ENCODE results near the gene RORC.
A peak's percentile ranks its signal among the peaks of the same experiment; 100 is the strongest.

Gene RORC

DNA sequence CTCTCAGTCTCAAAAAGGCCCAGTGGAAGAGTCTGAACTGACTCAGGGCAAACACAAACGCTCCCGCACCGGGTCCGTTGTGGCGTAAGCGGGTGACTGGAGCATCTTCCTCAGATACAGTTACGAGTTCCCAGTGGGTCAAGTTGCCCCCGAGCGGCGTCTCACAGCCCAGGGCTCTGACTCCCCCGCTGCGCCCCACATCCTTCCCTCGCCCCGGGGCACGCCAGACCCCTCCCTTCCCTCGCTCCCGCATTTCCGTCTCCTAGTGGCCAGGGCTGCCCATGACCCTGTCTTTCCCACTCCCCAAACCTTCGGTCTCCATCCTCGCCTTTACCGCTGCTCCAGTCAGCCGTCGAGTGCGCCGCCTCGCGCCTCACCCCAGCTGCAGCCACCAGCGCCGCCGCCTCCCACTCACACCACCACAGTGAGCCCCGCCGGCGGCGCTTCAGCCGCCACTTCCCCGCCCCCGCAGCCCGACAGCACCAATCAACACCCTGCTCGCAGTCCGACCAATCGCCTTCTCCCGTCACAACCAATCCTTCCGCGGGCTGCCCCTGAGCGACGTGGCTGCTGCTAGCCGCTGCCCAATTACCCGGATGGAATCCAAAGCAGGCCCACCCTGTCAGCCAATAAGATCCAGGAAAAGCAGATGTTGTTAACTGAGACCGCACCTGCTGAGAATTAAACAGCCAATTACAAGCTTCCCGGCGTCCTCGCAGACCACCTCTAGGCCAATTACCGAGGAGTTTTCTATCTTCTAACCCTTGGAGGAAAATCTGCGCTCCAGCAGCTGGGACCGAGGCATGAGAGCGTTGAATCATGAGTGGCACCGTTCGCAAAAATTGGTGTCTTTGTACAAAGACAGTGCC, 41.3 kb downstream of the RORC start, which contains the start of gene TDRKH:
Gene TDRKH, minus strand, starts transcription at position 430 of the 869 bp plus-strand sequence. CDS start 7,478 bp downstream, outside the sequence.
- Histone ChIP-seq H2AFZ (ENCODE audit: low read length) (peak within 1 kb of the TSS; percentile 86), H3K9ac (ENCODE audit: low read length) (peak within 1 kb of the TSS; percentile 54; the same call in 1 of the 2 replicates), H3K9me2 (replicated peaks; ENCODE audit: insufficient read depth, low read length) (no peaks in the 10 kb centered on the region), H3F3A (ENCODE audit: insufficient read depth, low read length) (peaks cover 3% of the 10 kb centered on the region; the same call in 1 of the 2 replicates), H3K27ac (ENCODE audit: low read length) (no peak within 1 kb of the TSS), H3K36me3 (replicated peaks; ENCODE audit: insufficient read depth, low read length) (no peaks in the 10 kb centered on the region), H3K27me3 (replicated peaks; ENCODE audit: insufficient read depth, low read length) (no peaks in the 10 kb centered on the region), H3K4me2 (ENCODE audit: low read depth, low read length) (peak within 1 kb of the TSS; percentile 96), H3K4me1 (ENCODE audit: low read length) (peaks cover 12% of the 10 kb centered on the region), H3K4me3 (ENCODE audit: low read length) (peak within 1 kb of the TSS; percentile 81), H3K79me2 (ENCODE audit: low read length) (peaks cover 10% of the 10 kb centered on the region; the same call in 1 of the 2 replicates), H3K9me3 (replicated peaks; ENCODE audit: insufficient read depth, low read length) (no peaks in the 10 kb centered on the region), H4K20me1 (ENCODE audit: insufficient read depth, low read length) (no peaks in the 10 kb centered on the region)
- no peak for TF ChIP-seq EZH2phosphoT487 (IDR thresholded peaks at IDR 0.05; ENCODE audit: low read length)
- TF ChIP-seq, protein P1, sequence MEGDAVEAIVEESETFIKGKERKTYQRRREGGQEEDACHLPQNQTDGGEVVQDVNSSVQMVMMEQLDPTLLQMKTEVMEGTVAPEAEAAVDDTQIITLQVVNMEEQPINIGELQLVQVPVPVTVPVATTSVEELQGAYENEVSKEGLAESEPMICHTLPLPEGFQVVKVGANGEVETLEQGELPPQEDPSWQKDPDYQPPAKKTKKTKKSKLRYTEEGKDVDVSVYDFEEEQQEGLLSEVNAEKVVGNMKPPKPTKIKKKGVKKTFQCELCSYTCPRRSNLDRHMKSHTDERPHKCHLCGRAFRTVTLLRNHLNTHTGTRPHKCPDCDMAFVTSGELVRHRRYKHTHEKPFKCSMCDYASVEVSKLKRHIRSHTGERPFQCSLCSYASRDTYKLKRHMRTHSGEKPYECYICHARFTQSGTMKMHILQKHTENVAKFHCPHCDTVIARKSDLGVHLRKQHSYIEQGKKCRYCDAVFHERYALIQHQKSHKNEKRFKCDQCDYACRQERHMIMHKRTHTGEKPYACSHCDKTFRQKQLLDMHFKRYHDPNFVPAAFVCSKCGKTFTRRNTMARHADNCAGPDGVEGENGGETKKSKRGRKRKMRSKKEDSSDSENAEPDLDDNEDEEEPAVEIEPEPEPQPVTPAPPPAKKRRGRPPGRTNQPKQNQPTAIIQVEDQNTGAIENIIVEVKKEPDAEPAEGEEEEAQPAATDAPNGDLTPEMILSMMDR (IDR thresholded peaks at IDR 0.05; ENCODE audit: low read length) = peak; percentile 50
- peak; percentile 100 for DNase-seq

DNA sequence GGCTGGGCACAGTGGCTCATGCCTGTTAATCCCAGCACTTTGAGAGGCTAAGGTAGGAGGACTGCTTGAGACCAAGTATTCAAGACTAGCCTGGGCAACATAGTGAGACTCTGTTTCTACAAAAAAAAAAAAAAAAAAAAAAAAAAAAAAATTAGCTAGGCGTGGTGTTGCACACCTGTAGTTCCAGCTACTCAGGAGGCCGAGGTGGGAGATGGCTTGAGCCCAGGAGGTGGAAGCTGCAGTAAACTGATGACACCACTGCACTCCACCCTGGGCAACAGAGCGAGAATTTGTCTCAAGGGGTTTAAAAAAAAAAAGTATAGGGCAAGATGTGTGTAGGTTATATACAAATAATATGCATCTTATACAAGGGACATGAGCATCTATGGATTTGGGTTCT, 43.9 kb downstream of the RORC start:
- Histone ChIP-seq H3K4me3 (ENCODE audit: low read length) (no peak overlapping the region), H4K20me1 (ENCODE audit: insufficient read depth, low read length) (no peaks in the 10 kb centered on the region), H3K36me3 (replicated peaks; ENCODE audit: insufficient read depth, low read length) (no peaks in the 10 kb centered on the region), H3K9me3 (replicated peaks; ENCODE audit: insufficient read depth, low read length) (no peaks in the 10 kb centered on the region), H3F3A (ENCODE audit: insufficient read depth, low read length) (peaks cover 3% of the 10 kb centered on the region; the same call in 1 of the 2 replicates), H3K4me2 (ENCODE audit: low read depth, low read length) (no peak overlapping the region), H3K27me3 (replicated peaks; ENCODE audit: insufficient read depth, low read length) (no peaks in the 10 kb centered on the region), H3K79me2 (ENCODE audit: low read length) (peaks cover 10% of the 10 kb centered on the region; the same call in 1 of the 2 replicates), H3K9ac (ENCODE audit: low read length) (no peak overlapping the region), H2AFZ (ENCODE audit: low read length) (no peak overlapping the region), H3K9me2 (replicated peaks; ENCODE audit: insufficient read depth, low read length) (no peaks in the 10 kb centered on the region), H3K27ac (ENCODE audit: low read length) (no peak overlapping the region), H3K4me1 (ENCODE audit: low read length) (peaks cover 20% of the 10 kb centered on the region)
- TF ChIP-seq EZH2phosphoT487 (IDR thresholded peaks at IDR 0.05; ENCODE audit: low read length) (no peak), EZH2 (optimal IDR thresholded peaks at IDR 0.05; ENCODE audit: low read depth, low read length) (no peak)
- TF ChIP-seq, protein P1 (IDR thresholded peaks at IDR 0.05; ENCODE audit: low read length) = no peak
- DNase-seq = no peak

- H3K4me2 ChIP-seq (ENCODE audit: low read depth, low read length) = no peak overlapping the region
- no peak for DNase-seq
- no peaks in the 10 kb centered on the region for H4K20me1 ChIP-seq (ENCODE audit: insufficient read depth, low read length)
- H3F3A ChIP-seq (ENCODE audit: insufficient read depth, low read length) = peaks cover 17% of the 10 kb centered on the region
- H3K36me3 ChIP-seq (replicated peaks; ENCODE audit: insufficient read depth, low read length) = no peaks in the 10 kb centered on the region
- no peak overlapping the region for H3K4me3 ChIP-seq (ENCODE audit: low read length)
- no peak overlapping the region for H2AFZ ChIP-seq (ENCODE audit: low read length)
- no peak overlapping the region for H3K9ac ChIP-seq (ENCODE audit: low read length)
- H3K9me3 ChIP-seq (replicated peaks; ENCODE audit: insufficient read depth, low read length) = no peaks in the 10 kb centered on the region
- no peak overlapping the region for H3K27ac ChIP-seq (ENCODE audit: low read length)
- TF ChIP-seq, protein P1 (IDR thresholded peaks at IDR 0.05; ENCODE audit: low read length) = no peak
- TF ChIP-seq EZH2 (optimal IDR thresholded peaks at IDR 0.05; ENCODE audit: low read depth, low read length) (no peak), EZH2phosphoT487 (IDR thresholded peaks at IDR 0.05; ENCODE audit: low read length) (no peak)
- H3K27me3 ChIP-seq (replicated peaks; ENCODE audit: insufficient read depth, low read length) = no peaks in the 10 kb centered on the region
- H3K79me2 ChIP-seq (ENCODE audit: low read length) = no peaks in the 10 kb centered on the region
- peaks cover 40% of the 10 kb centered on the region for H3K4me1 ChIP-seq (ENCODE audit: low read length)
- no peaks in the 10 kb centered on the region for H3K9me2 ChIP-seq (replicated peaks; ENCODE audit: insufficient read depth, low read length)
Measured at GRCh38 chr1:151783796-151784195, 47.8 kb downstream of the RORC start.

All from MM.1S (cell line).